Coronary artery (tissue), 2 donors: ENCODE measurements around the gene IRF8.
"Not testable (repeated sequence)": the region's sequence is repeated elsewhere in the genome, so short reads cannot be mapped to it uniquely, and the experiment has no call there.

Experiments
- DNase-seq: peaks from one replicate; pipeline ENCODE4 v3.0.0-alpha.2; 2017; ENCODE audit warnings: low spot score
- H3K27ac ChIP-seq, 2 donors: fragments of 200-600 bp; sonication (generic); one replicate each; pipeline ENCODE4 v1.5.1; 2016 to 2019
- H3K4me3 ChIP-seq: fragments of 200-600 bp; sonication (generic); 2 replicates; pipeline ENCODE4 v1.5.1; 2016; ENCODE audit warnings: mild to moderate bottlenecking, moderate library complexity
- CTCF ChIP-seq: fragments of 200-600 bp; sonication (generic); IDR thresholded peaks from one replicate; pipeline ENCODE4 v1.5.1; 2019; ENCODE audit warnings: antibody characterized with exemption

IRF8 gene

DNA sequence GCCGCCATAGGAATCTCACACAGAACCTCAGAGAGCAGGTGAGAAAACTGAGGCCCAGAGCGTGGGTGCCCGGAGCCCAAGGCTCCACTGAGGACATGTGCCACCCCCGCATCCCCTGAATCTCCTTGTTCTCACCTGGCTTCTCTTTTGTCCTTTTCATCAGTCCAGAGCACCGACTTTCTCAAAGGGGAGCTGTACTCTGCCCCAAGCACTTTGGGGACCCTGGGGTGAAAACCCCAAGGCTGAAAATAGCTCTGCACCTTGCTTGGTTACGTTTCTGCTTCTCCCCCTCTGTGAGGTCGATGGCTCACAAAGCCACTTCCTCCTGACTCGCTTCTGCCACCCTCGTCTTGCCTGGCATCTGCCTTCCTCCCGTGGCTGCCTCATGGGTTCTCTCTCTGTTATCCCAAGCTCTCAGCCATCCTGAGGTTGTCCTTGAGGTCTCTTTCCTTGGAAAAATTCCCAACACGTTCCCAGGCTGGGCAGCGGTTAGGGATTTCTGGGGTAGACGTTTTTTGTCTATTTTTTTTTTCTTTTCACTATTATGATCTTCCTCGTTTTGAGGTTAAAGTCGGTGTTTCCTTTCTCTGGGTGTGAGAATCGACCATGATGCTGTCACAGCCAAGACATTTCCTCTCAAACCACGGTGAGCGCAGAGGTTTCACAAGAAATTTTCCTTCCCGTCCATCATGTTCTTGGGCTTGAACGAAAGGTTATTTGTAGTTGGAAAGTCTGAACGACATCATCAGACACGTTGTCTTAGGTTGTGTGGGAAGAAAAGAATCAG is 37.2 kb downstream of the IRF8 start:
- Histone ChIP-seq H3K27ac (no peak overlapping the region), H3K4me3 (no peak overlapping the region)
- TF ChIP-seq CTCF = no peak
- DNase-seq = no peak

GRCh38 chr16:85936816-85937215 is 37.9 kb downstream of the IRF8 start:
- Histone ChIP-seq H3K4me3 (no peak overlapping the region), H3K27ac (no peak overlapping the region)
- no peak for DNase-seq
- no peak for TF ChIP-seq CTCF

DNA sequence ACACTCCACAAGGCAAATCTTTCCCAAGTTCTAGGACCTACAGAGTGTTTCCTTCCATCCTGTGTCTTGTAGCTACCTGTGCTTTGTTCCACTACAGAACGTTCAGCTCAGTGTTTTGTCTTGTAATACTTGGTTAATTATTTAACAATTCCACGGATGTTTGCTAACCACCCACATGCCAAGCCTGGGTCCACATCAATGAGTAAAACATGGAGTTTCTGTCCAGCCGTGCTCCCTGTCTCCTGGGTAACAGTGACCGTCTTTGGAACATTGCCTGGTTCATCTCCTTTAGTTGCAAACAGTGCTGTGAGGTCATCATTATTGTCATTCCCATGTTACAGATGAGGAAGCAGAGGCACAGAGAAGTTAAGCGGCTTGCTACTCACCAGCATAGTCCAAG is 41.3 kb downstream of the IRF8 start:
- Histone ChIP-seq H3K4me3 (no peak overlapping the region), H3K27ac (no peak overlapping the region)
- TF ChIP-seq CTCF = no peak
- DNase-seq = no peak

DNA sequence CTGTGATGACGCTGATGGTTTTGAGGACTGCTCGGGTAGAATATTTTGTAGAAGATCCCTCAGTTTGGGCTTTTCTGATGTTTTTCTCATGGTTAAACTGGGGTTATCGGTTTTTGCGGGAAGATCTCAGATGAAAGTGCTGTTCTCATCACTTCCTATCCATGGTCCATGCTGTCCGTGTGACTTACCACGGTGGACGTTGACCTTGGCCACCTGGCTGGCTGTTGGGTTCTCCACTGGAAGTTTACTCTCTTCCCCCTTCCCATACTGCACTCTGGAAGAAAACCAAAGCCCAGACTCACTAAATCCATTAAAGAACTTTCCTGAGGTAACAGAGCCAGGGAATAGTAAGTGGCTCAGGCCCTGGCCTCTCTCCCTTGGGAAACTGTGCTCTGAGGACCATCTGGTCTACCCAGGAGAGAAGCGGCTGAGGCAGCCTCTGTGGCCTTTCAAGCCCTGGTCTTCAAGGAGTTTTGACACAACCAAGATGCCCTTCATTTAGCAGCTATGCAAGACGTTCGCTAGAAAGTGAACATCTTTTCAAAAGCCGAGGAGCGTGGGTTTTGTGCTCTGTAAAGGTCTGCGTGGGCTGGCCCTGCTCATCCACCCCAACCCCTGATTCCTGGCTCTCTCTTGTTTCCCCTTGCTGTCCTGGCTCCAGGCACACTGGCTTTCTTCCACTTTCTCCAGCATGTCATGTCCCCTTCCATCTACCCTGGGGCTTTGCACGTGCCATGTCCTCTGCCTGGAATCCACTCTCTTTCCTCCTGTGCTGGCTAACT is 43.1 kb downstream of the IRF8 start:
- no peak for DNase-seq
- H3K27ac ChIP-seq = no peak overlapping the region
- TF ChIP-seq CTCF = no peak
- no peak overlapping the region for H3K4me3 ChIP-seq

DNA sequence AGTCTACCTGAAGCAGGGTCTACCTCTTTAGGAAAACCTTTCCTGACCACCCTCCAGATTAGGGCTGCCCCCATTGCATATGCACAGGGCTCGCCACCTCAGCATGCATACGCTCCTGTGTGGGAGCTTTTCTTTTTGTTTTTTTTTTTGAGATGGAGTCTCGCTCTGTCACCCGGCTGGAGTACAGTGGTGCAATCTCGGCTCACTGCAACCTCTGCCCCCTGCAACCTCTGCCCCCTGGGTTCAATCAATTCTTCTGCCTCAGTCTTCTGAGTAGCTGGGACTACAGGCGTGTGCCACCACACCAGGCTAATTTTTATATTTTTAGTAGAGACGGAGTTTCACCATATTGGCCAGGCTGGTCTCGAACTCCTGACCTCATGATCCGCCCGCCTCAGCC is 43.7 kb downstream of the IRF8 start:
- not testable (repeated sequence) for DNase-seq, H3K4me3 ChIP-seq, H3K27ac ChIP-seq

DNA sequence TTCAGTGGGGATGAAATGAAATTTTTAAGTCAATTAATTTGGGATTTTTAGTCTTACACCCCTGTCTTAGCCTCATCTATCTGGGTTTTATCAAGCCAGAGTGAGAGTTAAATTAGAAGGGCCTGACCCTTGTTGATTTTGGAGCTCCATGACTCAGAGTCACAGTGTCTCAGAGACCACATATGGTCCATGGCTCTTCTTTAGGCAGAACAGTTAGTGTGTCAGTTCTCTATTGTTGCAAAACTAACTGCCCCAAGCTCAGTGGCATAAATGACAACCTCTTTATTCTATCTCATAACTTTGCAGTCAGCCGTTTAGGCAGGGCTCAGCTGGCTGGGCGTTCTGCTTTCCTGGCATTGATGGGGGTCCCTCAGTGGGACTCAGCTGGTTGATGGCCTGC is 44.7 kb downstream of the IRF8 start:
- DNase-seq = no peak
- H3K4me3 ChIP-seq = no peak overlapping the region
- H3K27ac ChIP-seq = no peak overlapping the region
- TF ChIP-seq CTCF = no peak

DNA sequence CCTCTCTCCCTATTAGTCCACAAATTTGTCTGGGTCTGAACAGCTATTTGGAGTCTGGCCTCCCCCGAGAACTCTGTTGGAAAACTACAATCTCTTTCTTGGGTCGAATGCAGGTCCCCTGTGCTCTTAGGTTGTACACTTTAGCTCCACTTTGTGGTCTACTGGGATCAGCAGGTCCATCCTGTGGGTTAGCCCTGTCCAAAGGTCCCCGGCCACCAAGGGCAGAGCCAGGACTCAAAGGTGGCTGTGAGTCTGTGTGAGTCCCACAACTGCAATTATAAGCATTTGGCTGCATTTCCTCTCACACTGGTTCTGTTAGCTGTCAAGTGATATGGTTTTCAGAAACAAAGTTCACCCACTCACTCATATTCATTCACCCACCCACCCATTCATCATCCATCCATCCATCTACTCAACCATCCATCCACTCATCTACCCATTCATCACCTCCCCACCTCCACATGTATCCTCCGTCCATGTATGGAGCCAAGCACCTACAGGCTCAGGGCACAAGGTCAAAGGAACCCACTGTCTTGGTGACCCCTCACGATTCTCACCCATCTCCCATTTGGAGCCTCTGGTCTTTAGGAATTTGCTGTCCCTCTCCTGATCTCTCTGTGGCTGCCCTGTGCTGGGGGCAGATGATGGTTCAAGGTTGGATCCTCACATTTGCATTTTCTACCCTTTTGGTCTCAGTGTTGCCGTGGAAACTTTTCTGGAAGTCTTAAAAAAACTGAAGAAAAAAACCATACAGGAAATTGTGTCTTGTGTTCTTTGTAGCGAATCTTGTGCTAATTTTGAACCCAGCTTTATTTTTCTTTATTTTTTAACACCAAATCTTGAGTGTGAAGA is 45.8 kb downstream of the IRF8 start:
- Histone ChIP-seq H3K4me3 (no peak overlapping the region), H3K27ac (no peak overlapping the region)
- TF ChIP-seq CTCF = no peak
- no peak for DNase-seq
